Calu3 (cell line): ENCODE results near the gene MARS1. TPM values are rescaled to one million over a fixed set of nuclear protein-coding genes. Genes with fewer than 3 reads are reported as not detected.
"Not testable (repeated sequence)": the region's sequence is repeated elsewhere in the genome, so short reads cannot be mapped to it uniquely, and the experiment has no call there.

ENCODE experiments used
- BruUV-seq: library from RNA; stranded (reverse); fragments of 400-500 nt; replicated peaks from 2 replicates; lab custom pipeline; 2021; lab: Mats Ljungman, UMichigan
- CTCF ChIA-PET: fragments of 300-600 bp; sonication (Branson Sonifier 250); formaldehyde crosslinking; loops from one replicate; lab custom pipeline; 2022; ENCODE audit warnings: antibody characterized with exemption; lab: Charles Lee
- DNase-seq: peaks from one replicate; pipeline ENCODE4 v3.0.0; 2022
- H3K27ac Mint-ChIP-seq: one replicate; pipeline ENCODE4 v1.8.0; 2022; ENCODE audit warnings: mixed read lengths; ENCODE audit not compliant: unreplicated experiment
- H3K27me3 Mint-ChIP-seq: one replicate; pipeline ENCODE4 v1.8.0; 2022; ENCODE audit warnings: mixed read lengths; ENCODE audit not compliant: unreplicated experiment
- H3K36me3 Mint-ChIP-seq: one replicate; pipeline ENCODE4 v1.8.0; 2022; ENCODE audit warnings: mild to moderate bottlenecking, moderate library complexity, mixed read lengths; ENCODE audit not compliant: insufficient read depth, unreplicated experiment
- H3K4me1 Mint-ChIP-seq: one replicate; pipeline ENCODE4 v1.8.0; 2022; ENCODE audit warnings: mild to moderate bottlenecking, low read depth, mixed read lengths; ENCODE audit not compliant: unreplicated experiment
- H3K4me3 Mint-ChIP-seq: one replicate; pipeline ENCODE4 v1.8.0; 2022; ENCODE audit warnings: mild to moderate bottlenecking, low read depth, moderate library complexity, mixed read lengths; ENCODE audit not compliant: unreplicated experiment
- H3K9me3 Mint-ChIP-seq: one replicate; pipeline ENCODE4 v1.8.0; 2022; ENCODE audit warnings: low read depth, mixed read lengths; ENCODE audit not compliant: unreplicated experiment
- CTCF ChIP-seq: fragments of 200-600 bp; IDR thresholded peaks from one replicate; pipeline ENCODE4 v1.8.0; 2022; ENCODE audit warnings: antibody characterized with exemption; ENCODE audit not compliant: unreplicated experiment
- intact Hi-C: fragments of 100-400 bp; cut with micrococcal nuclease; formaldehyde crosslinking; loops from one replicate; pipeline ENCODE4 v1.10.0; 2022; ENCODE audit not compliant: unreplicated experiment
- total RNA-seq: library from RNA; stranded (reverse); gene quantifications from 2 replicates; pipeline ENCODE4 v1.2.3, GENCODE V29; 2022

The MARS1 gene
- total RNA-seq, 1 experiment from 2014 or later: 358 TPM

GRCh38 chr12:57488402-57489156 is 711 bp downstream of the MARS1 start:
- no peak for DNase-seq
- peaks cover 5% of the 10 kb centered on the region for H3K27me3 Mint-ChIP-seq
- peak overlapping the region; percentile 93 for H3K4me3 Mint-ChIP-seq
- CTCF ChIA-PET: interaction anchor here (1.3 kb wide), 1 partner anchor 30 kb away, joined by 5 read pairs; no protein-coding TSS in a partner anchor
- H3K4me1 Mint-ChIP-seq: peaks cover 9% of the 10 kb centered on the region
- TF ChIP-seq CTCF: no peak
- H3K36me3 Mint-ChIP-seq: peaks cover 55% of the 10 kb centered on the region
- no peaks in the 10 kb centered on the region for H3K9me3 Mint-ChIP-seq
- peak overlapping the region; percentile 99 for H3K27ac Mint-ChIP-seq
- TSS peak; percentile 40 for BruUV-seq
- intact Hi-C loops: no loop called here

GRCh38 chr12:57489157-57489641 is 1.3 kb downstream of the MARS1 start:
- H3K9me3 Mint-ChIP-seq: no peaks in the 10 kb centered on the region
- CTCF ChIA-PET: no interaction called here
- H3K4me1 Mint-ChIP-seq: peaks cover 9% of the 10 kb centered on the region
- DNase-seq: no peak
- TF ChIP-seq CTCF: no peak
- peak overlapping the region; percentile 99 for H3K27ac Mint-ChIP-seq
- H3K36me3 Mint-ChIP-seq: peaks cover 55% of the 10 kb centered on the region
- no TSS peak for BruUV-seq
- intact Hi-C loops: no loop called here
- H3K4me3 Mint-ChIP-seq: peak overlapping the region; percentile 93
- H3K27me3 Mint-ChIP-seq: no peaks in the 10 kb centered on the region

- BruUV-seq: no TSS peak
- Mint-ChIP-seq H3K27ac (peak overlapping the region; percentile 99), H3K4me3 (no peak overlapping the region), H3K9me3 (no peaks in the 10 kb centered on the region), H3K36me3 (peaks cover 62% of the 10 kb centered on the region), H3K4me1 (peaks cover 9% of the 10 kb centered on the region), H3K27me3 (no peaks in the 10 kb centered on the region)
- DNase-seq: no peak
- intact Hi-C loops: no loop called here
- CTCF ChIA-PET: no interaction called here
- no peak for TF ChIP-seq CTCF
These were observed 2.3 kb downstream of the MARS1 start for GRCh38 chr12:57490126-57490525.

GRCh38 chr12:57491393-57492280 is 3.8 kb downstream of the MARS1 start:
- Mint-ChIP-seq H3K27me3 (no peaks in the 10 kb centered on the region), H3K9me3 (no peaks in the 10 kb centered on the region), H3K4me1 (peaks cover 9% of the 10 kb centered on the region), H3K4me3 (no peak overlapping the region), H3K36me3 (peaks cover 73% of the 10 kb centered on the region), H3K27ac (no peak overlapping the region)
- peak; percentile 16 for TF ChIP-seq CTCF
- DNase-seq: no peak
- CTCF ChIA-PET: no interaction called here
- no TSS peak for BruUV-seq
- intact Hi-C loops: no loop called here

- H3K27ac Mint-ChIP-seq, CTCF ChIA-PET, intact Hi-C loops, DNase-seq, BruUV-seq, H3K9me3 Mint-ChIP-seq, H3K4me3 Mint-ChIP-seq, H3K27me3 Mint-ChIP-seq, H3K4me1 Mint-ChIP-seq: not testable (repeated sequence)
- H3K36me3 Mint-ChIP-seq: peaks cover 82% of the 10 kb centered on the region
These were observed 7.3 kb downstream of the MARS1 start for GRCh38 chr12:57495051-57495701.
